Kidney epithelial cell (primary cell): ENCODE measurements around the gene NPBWR2. TPM values are rescaled to one million over a fixed set of nuclear protein-coding genes. Genes with fewer than 3 reads are reported as not detected.

Experiments used
- DNase-seq: peaks from one replicate; pipeline ENCODE4 v3.0.0-alpha.2; 2010; ENCODE audit warnings: low read depth
- H3K27me3 ChIP-seq: 2 replicates; pipeline ENCODE4 v1.6.0; 2011; ENCODE audit warnings: low read length; ENCODE audit not compliant: control insufficient read depth, insufficient read depth
- H3K36me3 ChIP-seq: 2 replicates; pipeline ENCODE4 v1.5.1; 2011; ENCODE audit warnings: low read length; ENCODE audit not compliant: control insufficient read depth, insufficient read depth
- H3K4me3 ChIP-seq: 2 replicates; pipeline ENCODE4 v1.5.1; 2011; ENCODE audit warnings: low read depth, mild to moderate bottlenecking, control low read depth, low read length
- CTCF ChIP-seq: IDR thresholded peaks from 2 replicates; pipeline ENCODE4 v1.5.1; 2011; ENCODE audit warnings: mild to moderate bottlenecking, moderate library complexity, low read length, control low read depth, inconsistent platforms; ENCODE audit not compliant: insufficient read depth, poor library complexity, severe bottlenecking
- total RNA-seq: library from RNA; depleted of rRNA; stranded (reverse); fragments of >200 nt; gene quantifications from 2 replicates; pipeline ENCODE4 v1.2.3, GENCODE V29; 2015

NPBWR2 gene
- total RNA-seq, 1 donor from 2014 or later = not detected

- TF ChIP-seq CTCF = no peak
- peaks cover 36% of the 10 kb centered on the region for H3K27me3 ChIP-seq
- no peak for DNase-seq
- H3K4me3 ChIP-seq = no peak overlapping the region
- H3K36me3 ChIP-seq = no peaks in the 10 kb centered on the region
Measured at GRCh38 chr20:64098471-64099013, 8.8 kb downstream of the NPBWR2 start.

- H3K36me3 ChIP-seq = no peaks in the 10 kb centered on the region
- DNase-seq = no peak
- no peak overlapping the region for H3K4me3 ChIP-seq
- H3K27me3 ChIP-seq = peaks cover 33% of the 10 kb centered on the region
- TF ChIP-seq CTCF = no peak
Measured at GRCh38 chr20:64096535-64096934, 10.8 kb downstream of the NPBWR2 start.

- Histone ChIP-seq H3K4me3 (no peak overlapping the region), H3K36me3 (no peaks in the 10 kb centered on the region), H3K27me3 (peaks cover 30% of the 10 kb centered on the region)
- no peak for DNase-seq
- TF ChIP-seq CTCF = no peak
Measured at GRCh38 chr20:64095927-64096326, 11.4 kb downstream of the NPBWR2 start.

- no peak for DNase-seq
- H3K4me3 ChIP-seq = no peak overlapping the region
- H3K36me3 ChIP-seq = no peaks in the 10 kb centered on the region
- H3K27me3 ChIP-seq = peaks cover 26% of the 10 kb centered on the region
- no peak for TF ChIP-seq CTCF
Measured at GRCh38 chr20:64095455-64095854, 11.9 kb downstream of the NPBWR2 start.

- Histone ChIP-seq H3K36me3 (no peaks in the 10 kb centered on the region), H3K4me3 (no peak overlapping the region), H3K27me3 (peaks cover 43% of the 10 kb centered on the region)
- TF ChIP-seq CTCF = no peak
- no peak for DNase-seq
Measured at GRCh38 chr20:64093013-64093503, 14.3 kb downstream of the NPBWR2 start.
